Body of pancreas (tissue), 4 donors: Measurements from ENCODE around the gene WNT7B. TPM values are rescaled to one million over a fixed set of nuclear protein-coding genes. Genes with fewer than 3 reads are reported as not detected.

Experiments
- ATAC-seq: fragments of 150-250 bp; one replicate; pipeline ENCODE4 v1.9.1; 2016
- DNase-seq, 4 donors: peaks; one replicate each; pipeline ENCODE4 v3.0.0-alpha.2; 2019
- H3K27ac ChIP-seq, 4 donors: fragments of 200-600 bp; sonication (generic); 1 replicate in 3 of 4; 2 replicates in 1 of 4; pipeline versions ENCODE4 v1.5.1 to v1.6.1; 2016 to 2019; ENCODE audit warnings: mild to moderate bottlenecking in 1 of 4, mixed read lengths in 1 of 4, moderate library complexity in 1 of 4
- H3K27me3 ChIP-seq, 2 donors: fragments of 200-600 bp; sonication (generic); one replicate each; pipeline ENCODE4 v1.6.0; 2016; ENCODE audit warnings: mild to moderate bottlenecking in 1 of 2
- H3K36me3 ChIP-seq, 2 donors: fragments of 200-600 bp; sonication (generic); replicated peaks in 1 of 2; 2 replicates each; pipeline ENCODE4 v1.5.1; 2016; ENCODE audit warnings: low read depth in 2 of 2; ENCODE audit not compliant: insufficient read depth in 1 of 2
- H3K4me1 ChIP-seq: fragments of 200-600 bp; sonication (generic); one replicate; pipeline ENCODE4 v1.6.0; 2016
- H3K4me3 ChIP-seq, 2 donors: fragments of 200-600 bp; sonication (generic); 1 replicate in 1 of 2; 2 replicates in 1 of 2; pipeline ENCODE4 v1.5.1; 2016 to 2019
- H3K9me3 ChIP-seq, 3 donors: fragments of 200-600 bp; sonication (generic); 1 replicate in 2 of 3; 2 replicates in 1 of 3; pipeline ENCODE4 v1.5.1; 2016
- CTCF ChIP-seq, 7 experiments: fragments of 450-650 bp in 4 of 7; fragments of 200-600 bp in 3 of 7; sonication (generic) in 3 of 7; IDR thresholded peaks; one replicate each; pipeline ENCODE4 v1.5.1; 2016 to 2019; ENCODE audit warnings: antibody characterized with exemption in 7 of 7
- POLR2A ChIP-seq, 3 donors: fragments of 450-650 bp; IDR thresholded peaks; one replicate each; pipeline ENCODE4 v1.6.1; 2016; ENCODE audit warnings: antibody characterized with exemption in 3 of 3, mild to moderate bottlenecking in 2 of 3
- WGBS, 2 donors: methylation state at CpG; one replicate each; pipeline ENCODE4 v1.1.5; 2017; 5-methylcytosine and 5-hydroxymethylcytosine counted together
- intact Hi-C: fragments of 100-400 bp; cut with DNase I; formaldehyde crosslinking; loops from one replicate; pipeline ENCODE4 v1.15.1; 2023
- total RNA-seq, 2 donors: library from RNA; depleted of rRNA; stranded (reverse); fragments of >200 nt; gene quantifications; one replicate each; pipeline ENCODE4 v1.1.0, GENCODE V29; 2016

The WNT7B gene
- total RNA-seq, 2 donors from 2014 or later = 2.1 TPM; not detected in 1

DNA sequence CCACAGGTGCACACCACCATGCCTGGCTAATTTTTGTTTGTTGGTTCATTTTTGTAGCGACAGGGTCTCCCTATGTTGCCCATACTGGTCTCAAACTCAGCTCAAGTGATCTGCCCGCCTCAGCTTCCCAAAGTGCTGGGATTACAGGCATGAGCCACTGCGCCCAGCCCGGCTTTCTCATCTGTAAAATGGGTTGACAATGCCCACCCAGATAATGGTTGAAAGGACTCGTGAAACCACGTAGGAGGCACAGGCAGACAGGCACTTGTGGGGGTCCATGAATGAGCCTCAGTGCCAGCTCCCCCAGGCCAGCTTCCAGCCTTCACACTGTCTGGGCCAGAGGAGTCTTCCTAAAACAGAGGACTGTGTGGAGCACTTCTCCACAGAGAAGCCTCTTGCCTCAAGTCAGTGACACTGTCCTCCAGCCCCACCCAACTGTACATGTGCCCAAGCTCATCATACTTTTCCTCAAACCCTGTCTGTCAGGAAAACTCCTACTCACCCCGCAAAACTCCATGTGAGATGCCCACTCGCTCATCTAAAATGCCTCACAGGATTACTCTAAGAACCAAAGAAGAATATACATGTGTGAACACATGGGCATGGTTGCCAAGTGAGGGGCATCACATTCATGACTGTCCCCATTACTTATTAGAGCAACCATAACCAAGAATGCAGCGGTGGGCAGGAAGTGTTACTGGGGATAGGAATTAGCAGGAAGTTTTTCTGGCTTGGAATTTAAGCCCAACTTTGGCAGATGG, 32.1 kb upstream of the WNT7B start:
- Histone ChIP-seq H3K9me3 (no peaks in the 10 kb centered on the region), H3K36me3 (no peaks in the 10 kb centered on the region), H3K27me3 (no peaks in the 10 kb centered on the region), H3K27ac (peak overlapping the region in 3 of 4 donors; percentile 85 to 92 (median 92)), H3K4me3 (no peak overlapping the region), H3K4me1 (peaks cover 56% of the 10 kb centered on the region)
- TF ChIP-seq POLR2A (IDR thresholded peaks at IDR 0.05) = no peak
- no peak for TF ChIP-seq CTCF (IDR thresholded peaks at IDR 0.05)
- intact Hi-C loops = no loop called here
- DNase-seq (no peak), ATAC-seq (no peak)
- 94 to 95% methylated on average over 5 to 9 of the region's 9 CpGs for WGBS, 2 donors

DNA sequence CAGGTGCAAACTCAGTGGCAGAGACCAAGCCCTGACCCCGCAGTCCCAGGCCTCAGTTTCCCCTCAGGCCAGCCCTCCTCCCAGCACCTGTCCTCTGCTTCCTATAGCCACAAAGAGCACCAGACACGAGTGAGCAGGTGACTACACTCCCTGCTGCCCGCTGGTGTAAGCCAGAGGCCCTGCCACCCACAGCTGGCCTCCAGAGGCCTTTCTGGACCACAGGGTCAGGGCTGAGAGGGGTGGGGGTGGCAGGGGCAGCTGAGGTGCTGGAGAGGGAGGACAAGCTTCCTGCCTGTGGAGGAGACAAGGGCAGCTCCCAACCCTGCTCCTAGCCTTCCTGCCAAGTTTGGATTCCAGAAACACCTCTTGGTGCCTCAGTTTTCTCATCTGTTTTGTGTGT, 31.3 kb upstream of the WNT7B start:
- H3K27me3 ChIP-seq = no peaks in the 10 kb centered on the region
- TF ChIP-seq POLR2A (IDR thresholded peaks at IDR 0.05) (no peak), CTCF (IDR thresholded peaks at IDR 0.05) (no peak)
- H3K27ac ChIP-seq = peak overlapping the region; percentile 85 to 92 (median 92)
- peaks cover 53% of the 10 kb centered on the region for H3K4me1 ChIP-seq
- intact Hi-C loops = no loop called here
- DNase-seq = no peak
- 69% methylated on average over 3 of the region's 3 CpGs; no CpG with 5 or more reads in 1 of the 2 donors for WGBS, 2 donors
- no peak for ATAC-seq
- H3K9me3 ChIP-seq = no peaks in the 10 kb centered on the region
- H3K36me3 ChIP-seq = no peaks in the 10 kb centered on the region
- H3K4me3 ChIP-seq = no peak overlapping the region

GRCh38 chr22:46007848-46008261, 30.9 kb upstream of the WNT7B start:
- Histone ChIP-seq H3K9me3 (no peaks in the 10 kb centered on the region), H3K4me1 (peaks cover 48% of the 10 kb centered on the region), H3K36me3 (no peaks in the 10 kb centered on the region), H3K4me3 (no peak overlapping the region), H3K27ac (peak overlapping the region; percentile 85 to 92 (median 92)), H3K27me3 (no peaks in the 10 kb centered on the region)
- 70 to 77% methylated on average over 7 to 21 of the region's 25 CpGs for WGBS, 2 donors
- ATAC-seq (peak; percentile 61), DNase-seq (peak; percentile 56 to 77 (median 72))
- TF ChIP-seq CTCF (IDR thresholded peaks at IDR 0.05) (no peak), POLR2A (IDR thresholded peaks at IDR 0.05) (peak in 2 of 3 donors; percentile 20 to 27)
- intact Hi-C loops = no loop called here

DNA sequence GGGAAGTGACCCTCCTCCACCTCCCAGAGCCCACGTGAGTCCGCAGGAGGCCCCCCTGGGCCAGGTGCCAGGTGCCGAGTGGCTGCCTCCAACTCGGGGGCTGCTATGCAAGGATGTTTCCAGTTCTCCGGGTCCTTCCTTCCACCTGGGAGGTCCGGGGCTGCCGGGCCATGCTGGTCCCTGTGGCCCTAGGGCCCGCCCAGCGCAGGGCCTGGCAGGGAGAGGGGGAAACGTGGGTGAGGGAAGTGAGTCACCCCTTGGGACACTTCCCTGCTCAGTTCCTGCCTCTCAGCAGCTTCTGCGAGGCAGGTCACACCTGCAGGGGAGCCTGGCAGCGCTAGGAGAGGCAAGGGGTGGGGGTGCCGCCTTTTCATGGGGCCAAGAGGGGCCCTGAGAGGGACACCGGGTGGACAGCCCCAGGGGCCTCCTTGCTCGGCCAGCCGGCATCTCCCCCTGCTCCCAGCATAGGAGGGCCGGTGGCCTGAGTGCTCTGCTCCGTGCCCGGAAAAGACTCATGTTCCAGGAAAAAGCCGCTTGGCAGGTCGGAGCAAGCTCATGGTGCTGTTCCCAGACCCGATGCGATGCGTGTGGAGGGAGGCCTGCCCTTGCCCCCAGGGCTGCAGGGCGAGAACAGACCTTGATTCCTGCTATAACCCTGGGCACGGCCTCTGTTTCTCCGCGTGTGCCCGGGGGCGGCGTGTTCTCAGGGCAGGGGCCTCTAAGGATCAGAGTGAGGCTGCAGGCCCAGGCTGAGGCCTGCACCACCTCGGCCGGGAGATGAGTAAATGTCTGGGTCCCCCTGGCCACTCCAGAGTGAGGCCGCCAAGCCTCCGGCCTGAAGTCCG, 30.3 kb upstream of the WNT7B start:
- H3K27ac ChIP-seq = peak overlapping the region; percentile 85 to 92 (median 92)
- no peaks in the 10 kb centered on the region for H3K27me3 ChIP-seq
- H3K4me3 ChIP-seq = no peak overlapping the region
- intact Hi-C loops = no loop called here
- DNase-seq = peak; percentile 54 to 83 (median 68)
- 55 to 69% methylated on average over 12 to 33 of the region's 36 CpGs for WGBS, 2 donors
- no peaks in the 10 kb centered on the region for H3K36me3 ChIP-seq
- no peaks in the 10 kb centered on the region for H3K9me3 ChIP-seq
- H3K4me1 ChIP-seq = peaks cover 42% of the 10 kb centered on the region
- TF ChIP-seq CTCF (IDR thresholded peaks at IDR 0.05) (no peak), POLR2A (IDR thresholded peaks at IDR 0.05) (peak; percentile 25 to 65 (median 55))
- ATAC-seq = peak; percentile 65
